Endodermal cell (in vitro differentiated cells): ENCODE data around the gene SP1. TPM values are rescaled to one million over a fixed set of nuclear protein-coding genes. Genes with fewer than 3 reads are reported as not detected.
A peak's percentile ranks its signal among the peaks of the same experiment; 100 is the strongest.

ENCODE experiments used
- DNase-seq: peaks from one replicate; pipeline ENCODE4 v3.0.0-alpha.2; 2017
- H3K27ac ChIP-seq: 2 replicates; pipeline ENCODE4 v1.5.1; 2013; ENCODE audit warnings: mild to moderate bottlenecking, low read depth, low read length, moderate library complexity
- H3K27me3 ChIP-seq: 2 replicates; pipeline ENCODE4 v1.6.1; 2013; ENCODE audit warnings: mild to moderate bottlenecking, low read length, moderate library complexity; ENCODE audit not compliant: insufficient read depth, control insufficient read depth, poor library complexity, severe bottlenecking
- H3K36me3 ChIP-seq: 2 replicates; pipeline ENCODE4 v1.7.0; 2013; ENCODE audit warnings: mild to moderate bottlenecking, low read length, moderate library complexity; ENCODE audit not compliant: control insufficient read depth, insufficient read depth
- H3K4me1 ChIP-seq: one replicate; pipeline ENCODE4 v1.7.0; 2013; ENCODE audit warnings: low read length; ENCODE audit not compliant: control insufficient read depth, insufficient read depth
- H3K4me3 ChIP-seq: 2 replicates; pipeline ENCODE4 v1.5.1; 2013; ENCODE audit warnings: mild to moderate bottlenecking, low read length, moderate library complexity
- H3K9ac ChIP-seq: 2 replicates; pipeline ENCODE4 v1.6.1; 2013; ENCODE audit warnings: mild to moderate bottlenecking, low read length, moderate library complexity; ENCODE audit not compliant: poor library complexity, severe bottlenecking; ENCODE audit errors: extremely low read depth
- H3K9me3 ChIP-seq: 2 replicates; pipeline ENCODE4 v1.6.1; 2013; ENCODE audit warnings: mild to moderate bottlenecking, low read length, moderate library complexity; ENCODE audit not compliant: control insufficient read depth
- H3K27ac Mint-ChIP-seq: 2 replicates; pipeline ENCODE4 v1.8.0; 2020; ENCODE audit warnings: mixed read lengths
- H3K27me3 Mint-ChIP-seq: 2 replicates; pipeline ENCODE4 v1.8.0; 2021; ENCODE audit warnings: mild to moderate bottlenecking, mixed read lengths; ENCODE audit not compliant: insufficient read depth
- H3K36me3 Mint-ChIP-seq: 2 replicates; pipeline ENCODE4 v1.8.0; 2020; ENCODE audit warnings: low read depth, mixed read lengths
- H3K4me1 Mint-ChIP-seq: 2 replicates; pipeline ENCODE4 v1.8.0; 2020; ENCODE audit warnings: mixed read lengths
- H3K4me3 Mint-ChIP-seq: 2 replicates; pipeline ENCODE4 v1.8.0; 2020; ENCODE audit warnings: mild to moderate bottlenecking, moderate library complexity, mixed read lengths
- H3K9me3 Mint-ChIP-seq: 2 replicates; pipeline ENCODE4 v1.8.0; 2020; ENCODE audit warnings: mild to moderate bottlenecking, mixed read lengths
- WGBS, 2 experiments: methylation state at CpG; one replicate each; pipeline versions ENCODE4 v1.1.5 to v1.1.7; 2013; ENCODE audit warnings: missing lambda C conversion rate in 2 of 2, mixed read lengths in 1 of 2; ENCODE audit not compliant: insufficient coverage in 1 of 2, insufficient read length in 1 of 2; 5-methylcytosine and 5-hydroxymethylcytosine counted together
- total RNA-seq, 2 donors: library from RNA; stranded (reverse); fragmentation: NEBNext Ultra II Directional in 1 of 2; extraction: Animal tissue kit (Norgen Biotek cat#: 25700) in 1 of 2; gene quantifications; 2 replicates in 1 of 2; 3 replicates in 1 of 2; pipeline ENCODE4 v1.2.1, GENCODE V29; 2021
- TF ChIP-seq, protein P1 (sequence below): fragments of 200-600 bp; sonication (generic); conservative IDR thresholded peaks from 2 replicates; pipeline ENCODE4 v1.5.0; 2021; ENCODE audit warnings: antibody characterized with exemption, mild to moderate bottlenecking

Gene SP1
- total RNA-seq, 2 donors from 2014 or later: 91.2 to 99.5 TPM

DNA sequence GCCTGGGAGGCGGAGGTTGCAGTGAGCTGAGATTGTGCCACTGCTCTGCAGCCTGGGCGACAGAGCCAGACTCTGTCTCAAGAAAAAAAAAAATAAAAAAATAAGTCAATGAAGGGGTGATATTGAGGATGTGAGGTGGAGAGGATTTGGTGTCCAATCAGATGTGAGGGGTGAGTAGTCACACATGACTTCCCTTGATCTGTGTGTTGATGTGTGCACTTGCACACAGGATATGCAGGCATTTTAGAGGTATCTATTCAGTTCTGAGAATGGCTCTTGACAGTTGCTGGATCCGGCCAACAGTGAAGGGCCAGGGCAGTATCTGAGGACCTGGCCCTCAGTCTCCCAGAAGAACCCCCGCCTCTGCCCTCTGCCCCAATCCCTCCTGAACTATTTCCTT, 36.0 kb upstream of the SP1 start:
- Histone ChIP-seq H3K9me3 (no peaks in the 10 kb centered on the region), H3K9ac (no peak overlapping the region), H3K27ac (no peak overlapping the region), H3K27me3 (no peaks in the 10 kb centered on the region), H3K36me3 (no peaks in the 10 kb centered on the region), H3K4me3 (no peak overlapping the region), H3K4me1 (peaks cover 8% of the 10 kb centered on the region)
- H3K27me3 Mint-ChIP-seq: peaks cover 27% of the 10 kb centered on the region
- TF ChIP-seq, protein P1, sequence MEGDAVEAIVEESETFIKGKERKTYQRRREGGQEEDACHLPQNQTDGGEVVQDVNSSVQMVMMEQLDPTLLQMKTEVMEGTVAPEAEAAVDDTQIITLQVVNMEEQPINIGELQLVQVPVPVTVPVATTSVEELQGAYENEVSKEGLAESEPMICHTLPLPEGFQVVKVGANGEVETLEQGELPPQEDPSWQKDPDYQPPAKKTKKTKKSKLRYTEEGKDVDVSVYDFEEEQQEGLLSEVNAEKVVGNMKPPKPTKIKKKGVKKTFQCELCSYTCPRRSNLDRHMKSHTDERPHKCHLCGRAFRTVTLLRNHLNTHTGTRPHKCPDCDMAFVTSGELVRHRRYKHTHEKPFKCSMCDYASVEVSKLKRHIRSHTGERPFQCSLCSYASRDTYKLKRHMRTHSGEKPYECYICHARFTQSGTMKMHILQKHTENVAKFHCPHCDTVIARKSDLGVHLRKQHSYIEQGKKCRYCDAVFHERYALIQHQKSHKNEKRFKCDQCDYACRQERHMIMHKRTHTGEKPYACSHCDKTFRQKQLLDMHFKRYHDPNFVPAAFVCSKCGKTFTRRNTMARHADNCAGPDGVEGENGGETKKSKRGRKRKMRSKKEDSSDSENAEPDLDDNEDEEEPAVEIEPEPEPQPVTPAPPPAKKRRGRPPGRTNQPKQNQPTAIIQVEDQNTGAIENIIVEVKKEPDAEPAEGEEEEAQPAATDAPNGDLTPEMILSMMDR: no peak
- H3K4me3 Mint-ChIP-seq: peak overlapping the region; percentile 74
- no peak overlapping the region for H3K27ac Mint-ChIP-seq
- 94 to 96% methylated on average over 3 to 4 of the region's 4 CpGs for WGBS, 2 experiments
- no peaks in the 10 kb centered on the region for H3K36me3 Mint-ChIP-seq
- no peak for DNase-seq
- H3K4me1 Mint-ChIP-seq: peaks cover 10% of the 10 kb centered on the region
- H3K9me3 Mint-ChIP-seq: no peaks in the 10 kb centered on the region

DNA sequence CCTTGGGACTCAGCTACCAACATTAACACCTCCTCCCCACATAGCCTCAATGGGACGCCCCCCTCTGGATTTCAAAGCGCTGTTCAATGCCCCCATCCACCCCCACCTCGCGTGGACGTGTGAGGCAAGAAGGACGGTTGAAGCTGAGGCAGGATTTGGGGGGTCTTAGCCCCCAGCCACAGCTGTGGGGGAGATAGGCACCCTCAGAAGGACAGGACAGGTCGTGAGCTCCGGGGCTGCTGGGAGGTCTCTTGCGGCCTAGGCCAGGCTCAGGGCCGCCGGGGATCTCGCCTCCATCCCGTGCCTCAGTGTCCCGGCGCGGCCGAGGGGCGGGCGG, 35.5 kb upstream of the SP1 start:
- H3K9me3 ChIP-seq: no peaks in the 10 kb centered on the region
- no peak for DNase-seq
- H3K4me1 ChIP-seq: peaks cover 8% of the 10 kb centered on the region
- Mint-ChIP-seq H3K9me3 (no peaks in the 10 kb centered on the region), H3K27ac (no peak overlapping the region), H3K4me3 (peak overlapping the region; percentile 74), H3K36me3 (no peaks in the 10 kb centered on the region), H3K27me3 (peaks cover 27% of the 10 kb centered on the region), H3K4me1 (peaks cover 10% of the 10 kb centered on the region)
- H3K27ac ChIP-seq: no peak overlapping the region
- no peaks in the 10 kb centered on the region for H3K27me3 ChIP-seq
- peak overlapping the region; percentile 57 for H3K4me3 ChIP-seq
- no peak overlapping the region for H3K9ac ChIP-seq
- H3K36me3 ChIP-seq: no peaks in the 10 kb centered on the region
- 7% methylated on average over 18 of the region's 19 CpGs; no CpG with 5 or more reads in 1 of the 2 experiments for WGBS, 2 experiments
- TF ChIP-seq, protein P1: no peak

DNA sequence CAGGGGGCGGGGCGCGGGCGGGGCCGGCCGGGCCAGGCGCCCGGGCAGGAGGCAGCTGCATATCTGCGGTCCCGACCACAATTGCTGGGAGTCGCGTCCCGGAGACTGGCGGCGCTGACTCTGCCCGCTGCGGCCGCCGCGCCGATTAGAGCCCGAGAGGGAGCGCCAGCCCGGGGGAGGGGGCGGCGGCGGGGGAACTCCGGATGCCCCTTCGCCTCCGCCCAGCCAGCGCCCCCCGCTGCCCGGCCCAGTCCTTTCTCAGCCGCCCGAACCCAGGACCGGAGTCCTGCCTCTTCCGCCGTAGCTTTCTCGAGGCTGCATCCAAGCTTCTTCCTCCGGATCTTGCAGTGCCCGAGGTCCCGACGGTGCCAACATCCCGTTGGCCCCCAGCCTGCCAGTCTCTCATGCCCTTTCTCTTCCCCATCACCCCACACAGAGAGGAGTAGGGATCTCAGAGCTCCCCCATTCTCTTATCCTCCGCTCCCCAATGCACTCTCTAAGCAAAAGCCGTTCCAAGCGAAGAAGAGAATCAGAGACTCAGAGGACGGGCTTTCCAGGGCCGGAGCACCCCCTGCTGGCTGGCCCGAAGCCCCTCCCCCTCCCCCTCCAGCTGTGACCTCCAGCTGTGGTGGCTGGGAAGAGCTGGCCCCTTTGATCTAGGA, 35.0 kb upstream of the SP1 start:
- Mint-ChIP-seq H3K27me3 (peaks cover 24% of the 10 kb centered on the region), H3K27ac (peak overlapping the region; percentile 72), H3K4me1 (peaks cover 10% of the 10 kb centered on the region), H3K9me3 (no peaks in the 10 kb centered on the region), H3K4me3 (peak overlapping the region; percentile 74), H3K36me3 (no peaks in the 10 kb centered on the region)
- peak overlapping the region; percentile 75 for H3K4me3 ChIP-seq
- TF ChIP-seq, protein P1: peak; percentile 48
- H3K9ac ChIP-seq: peak overlapping the region; percentile 12
- WGBS, 2 experiments: 1% methylated on average over 18 to 50 of the region's 50 CpGs
- H3K9me3 ChIP-seq: no peaks in the 10 kb centered on the region
- no peak overlapping the region for H3K27ac ChIP-seq
- DNase-seq: peak; percentile 90
- peaks cover 8% of the 10 kb centered on the region for H3K4me1 ChIP-seq
- no peaks in the 10 kb centered on the region for H3K27me3 ChIP-seq
- H3K36me3 ChIP-seq: no peaks in the 10 kb centered on the region
